HG02938 (cell line): ENCODE results near the gene DGKK.

Experiments used
- ATAC-seq: cut with Tn5 transposase; IDR thresholded peaks from one replicate; pipeline ENCODE4 v1.9.1; 2021; ENCODE audit warnings: mild to moderate bottlenecking, moderate library complexity; ENCODE audit not compliant: unreplicated experiment

The DGKK gene

GRCh38 chrX:50470103-50471031 is at the start of gene DGKK:
Gene DGKK, minus strand, starts transcription at chrX:50470825. Its CDS starts 147 bp downstream, at chrX:50470678.
- no peak for ATAC-seq

- no peak for ATAC-seq
Measured at GRCh38 chrX:50514811-50515210, 44.2 kb upstream of the DGKK start.

GRCh38 chrX:50497114-50497513 is 26.5 kb upstream of the DGKK start:
- ATAC-seq: no peak

GRCh38 chrX:50495616-50496015 is 25.0 kb upstream of the DGKK start:
- no peak for ATAC-seq

- ATAC-seq: no peak
Measured at GRCh38 chrX:50492720-50493119, 22.1 kb upstream of the DGKK start.

- no peak for ATAC-seq
Measured at GRCh38 chrX:50484662-50485061, 14.0 kb upstream of the DGKK start.

GRCh38 chrX:50483283-50483682 is 12.7 kb upstream of the DGKK start:
- no peak for ATAC-seq

GRCh38 chrX:50475208-50475607 is 4.6 kb upstream of the DGKK start:
- ATAC-seq: no peak

GRCh38 chrX:50471390-50471789 is 765 bp upstream of the DGKK start:
- no peak for ATAC-seq

- no peak for ATAC-seq
Measured at GRCh38 chrX:50469206-50469605, 1.4 kb downstream of the DGKK start.

- ATAC-seq: no peak
Measured at GRCh38 chrX:50459615-50460014, 11.0 kb downstream of the DGKK start.

GRCh38 chrX:50458483-50458882 is 12.1 kb downstream of the DGKK start:
- ATAC-seq: no peak

- no peak for ATAC-seq
Measured at GRCh38 chrX:50456712-50457484, 13.7 kb downstream of the DGKK start.

GRCh38 chrX:50452782-50453181 is 17.8 kb downstream of the DGKK start:
- no peak for ATAC-seq

- no peak for ATAC-seq
Measured at GRCh38 chrX:50450324-50450723, 20.3 kb downstream of the DGKK start.

- ATAC-seq: no peak
Measured at GRCh38 chrX:50448565-50448964, 22.1 kb downstream of the DGKK start.

- no peak for ATAC-seq
Measured at GRCh38 chrX:50447535-50447934, 23.1 kb downstream of the DGKK start.

GRCh38 chrX:50442426-50443116 is 28.1 kb downstream of the DGKK start:
- peak; percentile 80 for ATAC-seq

GRCh38 chrX:50436797-50437196 is 33.8 kb downstream of the DGKK start:
- no peak for ATAC-seq

GRCh38 chrX:50432829-50433289 is 37.8 kb downstream of the DGKK start:
- ATAC-seq: no peak

- ATAC-seq: no peak
Measured at GRCh38 chrX:50431623-50432022, 39.0 kb downstream of the DGKK start.
